Central memory CD4-positive, alpha-beta T cell (primary cell): ENCODE results near the gene CPT2.

Experiments
- DNase-seq: peaks from one replicate; pipeline ENCODE4 v3.0.0; 2022
- total RNA-seq, 3 experiments: gene quantifications; one replicate each; lab custom pipeline; 2026; lab: John Stamatoyannopoulos, UW

CPT2 gene
- 12.0 to 22.8 (median 21.6) reads per million in 3 experiments for total RNA-seq

GRCh38 chr1:53196485-53197290, at the start of gene CPT2:
TSS of gene CPT2 (plus strand) at chr1:53196824. CDS start at chr1:53196944, 120 bp downstream.
- DNase-seq: peak; percentile 91

- no peak for DNase-seq
Observed at GRCh38 chr1:53147174-53147573, 49.5 kb upstream of the CPT2 start.

- DNase-seq: no peak
Observed at GRCh38 chr1:53148123-53148522, 48.5 kb upstream of the CPT2 start.

- no peak for DNase-seq
Observed at GRCh38 chr1:53153752-53154151, 42.9 kb upstream of the CPT2 start.

- DNase-seq: no peak
Observed at GRCh38 chr1:53154859-53155438, 41.7 kb upstream of the CPT2 start.

- no peak for DNase-seq
Observed at GRCh38 chr1:53155534-53155933, 41.1 kb upstream of the CPT2 start.

DNA sequence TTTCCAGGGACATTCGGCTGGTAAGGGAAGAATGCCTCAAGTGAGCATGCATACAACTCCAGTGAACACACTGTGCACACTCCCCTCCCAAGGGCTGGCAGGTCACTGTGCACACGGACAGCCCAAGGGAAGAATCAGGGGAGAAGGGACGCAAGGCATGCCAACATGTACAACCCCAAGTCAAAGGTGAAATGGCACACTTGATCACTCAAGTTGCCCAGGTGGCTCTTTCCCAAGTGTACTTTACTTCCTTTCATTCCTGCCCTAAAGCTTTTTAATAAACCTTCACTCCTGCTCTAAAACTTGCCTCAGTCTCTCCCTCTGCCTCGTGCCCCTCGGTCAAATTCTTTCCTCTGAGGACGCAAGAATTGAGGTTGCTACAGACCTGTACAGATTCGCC, 40.7 kb upstream of the CPT2 start:
- DNase-seq: no peak

DNA sequence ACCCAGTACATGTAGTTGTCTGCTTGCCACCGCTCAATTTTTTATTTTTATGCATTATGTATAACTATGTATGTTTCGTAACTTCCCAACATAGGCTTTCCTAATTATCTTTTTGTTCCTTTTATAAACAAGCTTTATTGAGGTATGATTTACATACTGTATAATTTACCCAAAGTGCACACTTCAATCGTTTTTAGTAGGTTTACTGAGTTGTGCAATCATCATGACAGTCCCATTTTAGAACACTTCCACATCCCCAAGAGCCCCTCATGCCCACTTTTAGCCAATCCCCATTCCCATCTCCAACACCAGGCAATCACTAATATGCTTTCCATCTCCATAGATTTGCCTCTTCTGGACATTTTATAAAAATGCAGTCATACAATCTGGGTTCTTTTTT, 39.8 kb upstream of the CPT2 start:
- no peak for DNase-seq

GRCh38 chr1:53158900-53159299, 37.7 kb upstream of the CPT2 start:
- no peak for DNase-seq

GRCh38 chr1:53160924-53161378, 35.7 kb upstream of the CPT2 start:
- no peak for DNase-seq

GRCh38 chr1:53162621-53163020, 34.0 kb upstream of the CPT2 start:
- no peak for DNase-seq

- no peak for DNase-seq
Observed at GRCh38 chr1:53163291-53163768, 33.3 kb upstream of the CPT2 start.

DNA sequence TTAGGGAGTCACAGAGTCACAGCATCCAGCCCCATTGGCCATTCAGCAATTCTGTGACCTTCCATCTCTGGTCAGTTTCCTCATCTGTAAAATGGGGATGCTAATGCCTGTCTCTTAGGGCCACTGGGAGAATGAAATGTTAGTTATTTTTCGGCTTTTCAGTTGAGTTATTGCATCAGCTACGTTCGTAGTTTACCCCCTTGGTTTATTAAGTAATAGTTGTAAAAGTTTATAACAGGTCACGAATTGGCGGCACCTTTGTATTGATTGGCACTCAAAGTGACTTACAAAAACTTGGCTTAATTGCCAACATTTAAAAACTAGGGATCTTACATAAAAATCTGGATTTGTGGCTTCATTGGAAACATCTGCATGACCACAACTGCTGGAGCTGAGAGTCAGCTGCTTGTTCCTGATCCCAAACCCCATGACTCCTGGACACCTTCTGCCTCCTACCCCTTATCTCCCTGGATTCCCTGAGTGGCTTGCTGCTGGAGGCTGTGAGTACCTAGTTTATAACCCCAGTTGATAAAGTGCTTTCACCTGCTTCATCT, 31.1 kb upstream of the CPT2 start:
- no peak for DNase-seq

DNA sequence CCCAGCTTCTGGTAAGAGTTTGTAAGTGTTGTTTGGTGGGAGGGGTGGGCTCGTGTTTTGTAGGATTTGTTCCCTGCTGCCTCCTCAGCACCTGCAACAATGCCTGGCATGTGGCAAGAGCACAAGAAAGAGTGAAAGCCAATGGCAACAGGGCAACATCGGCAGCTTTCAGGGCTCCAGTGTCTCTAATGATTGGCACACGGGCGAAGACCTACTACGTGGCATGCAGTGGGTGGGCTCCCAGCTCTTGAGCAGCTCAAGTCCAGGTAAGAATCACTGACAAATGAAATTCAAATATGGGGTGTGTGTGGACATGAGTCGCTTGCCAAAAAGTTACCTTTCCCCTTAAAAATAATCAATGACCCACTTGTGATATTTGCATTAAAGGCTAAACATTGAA, 30.3 kb upstream of the CPT2 start:
- DNase-seq: no peak

DNA sequence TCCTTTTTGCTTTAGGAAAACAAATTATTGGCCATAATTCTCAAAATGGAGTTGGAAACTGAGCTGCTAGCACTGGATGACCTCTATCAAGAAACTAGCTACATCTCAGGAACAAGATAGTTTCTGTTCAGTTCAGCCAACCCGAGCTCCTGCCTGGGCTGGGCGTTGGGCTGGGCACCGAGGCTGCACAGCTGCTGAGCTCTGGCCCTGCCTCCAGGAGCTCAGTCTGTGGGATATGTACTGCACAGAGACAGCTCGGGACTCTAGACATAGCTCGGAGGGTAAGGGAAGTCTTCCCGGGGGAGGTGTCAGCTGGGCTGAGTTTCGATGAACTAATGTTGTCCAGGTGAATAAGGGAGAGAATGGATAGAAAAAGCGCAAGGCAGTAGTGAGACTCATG, 29.7 kb upstream of the CPT2 start:
- DNase-seq: no peak

DNA sequence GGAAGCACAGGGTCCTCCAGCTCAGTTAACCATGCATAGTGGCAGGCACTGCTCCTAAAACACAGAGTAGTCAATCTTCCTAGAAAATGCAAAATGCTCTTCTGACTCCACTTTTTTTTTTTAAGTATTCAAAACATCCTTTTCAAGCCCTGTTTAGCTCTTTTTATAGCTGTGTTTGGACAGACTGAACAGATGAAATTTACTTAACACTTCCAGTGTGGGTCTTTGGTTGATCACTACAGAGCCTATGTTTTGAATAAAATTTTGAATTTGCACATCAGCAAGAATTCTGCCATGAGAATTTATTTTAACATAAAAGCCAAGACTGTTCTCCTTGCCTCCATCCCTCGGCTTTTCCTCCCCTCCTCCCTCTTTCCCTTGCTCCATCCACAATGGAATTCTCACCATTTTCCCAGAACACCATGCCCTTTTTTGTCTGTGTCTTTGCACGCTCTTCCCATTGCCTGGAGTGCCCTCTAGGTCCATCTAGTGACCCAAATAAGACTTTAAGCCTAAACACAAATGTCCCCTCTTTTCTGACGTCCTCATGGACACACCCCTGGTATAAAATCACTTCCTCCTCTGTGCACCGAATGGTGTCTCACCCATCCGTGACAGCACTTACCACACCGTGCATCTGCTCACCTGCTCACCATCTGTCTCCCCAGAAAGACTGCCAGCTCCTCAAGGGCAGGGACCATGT, 24.0 kb upstream of the CPT2 start:
- DNase-seq: no peak

DNA sequence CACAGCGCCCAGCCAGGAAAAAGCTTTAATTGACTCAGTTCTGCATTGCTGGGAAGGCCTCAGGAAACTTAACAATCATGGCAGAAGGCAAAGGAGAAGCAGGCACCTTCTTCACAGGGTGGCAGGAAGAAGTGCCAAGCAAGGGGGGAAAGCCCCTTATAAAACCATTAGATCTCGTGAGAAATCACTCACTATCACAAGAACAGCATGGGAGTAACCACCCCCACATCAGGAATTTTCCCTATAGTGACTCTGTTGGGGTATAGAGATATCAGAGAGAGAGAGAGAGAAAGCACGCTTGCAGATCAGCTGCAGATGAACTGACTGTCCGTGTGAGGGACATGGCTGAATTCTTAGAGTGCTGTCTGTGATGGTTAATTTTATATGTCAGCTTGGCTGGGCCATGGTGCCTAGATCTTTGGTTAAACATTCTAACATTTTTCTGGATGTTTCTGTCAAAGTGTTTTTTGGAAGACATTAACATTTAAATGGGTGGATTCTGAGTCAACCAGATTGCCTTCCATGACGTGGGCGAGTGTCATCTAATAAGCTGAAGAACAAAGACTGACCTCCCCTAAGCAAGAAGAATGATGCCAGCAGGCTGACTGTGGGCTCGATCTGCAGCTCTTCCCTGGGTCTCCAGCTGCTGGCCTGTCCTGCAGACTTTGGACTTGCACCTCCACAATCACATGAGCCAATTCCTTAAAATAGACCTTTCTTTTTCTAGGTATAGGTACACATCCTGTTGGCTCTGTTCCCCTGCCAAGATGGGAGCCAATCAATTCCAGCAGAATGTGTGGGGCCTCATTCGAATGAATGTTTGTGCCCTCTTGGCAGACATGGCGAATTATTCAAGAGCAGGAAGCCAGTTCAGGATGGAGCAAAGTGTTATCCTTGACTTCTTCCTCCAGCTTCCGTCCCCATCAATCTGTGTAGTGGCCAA, 21.4 kb upstream of the CPT2 start:
- no peak for DNase-seq

DNA sequence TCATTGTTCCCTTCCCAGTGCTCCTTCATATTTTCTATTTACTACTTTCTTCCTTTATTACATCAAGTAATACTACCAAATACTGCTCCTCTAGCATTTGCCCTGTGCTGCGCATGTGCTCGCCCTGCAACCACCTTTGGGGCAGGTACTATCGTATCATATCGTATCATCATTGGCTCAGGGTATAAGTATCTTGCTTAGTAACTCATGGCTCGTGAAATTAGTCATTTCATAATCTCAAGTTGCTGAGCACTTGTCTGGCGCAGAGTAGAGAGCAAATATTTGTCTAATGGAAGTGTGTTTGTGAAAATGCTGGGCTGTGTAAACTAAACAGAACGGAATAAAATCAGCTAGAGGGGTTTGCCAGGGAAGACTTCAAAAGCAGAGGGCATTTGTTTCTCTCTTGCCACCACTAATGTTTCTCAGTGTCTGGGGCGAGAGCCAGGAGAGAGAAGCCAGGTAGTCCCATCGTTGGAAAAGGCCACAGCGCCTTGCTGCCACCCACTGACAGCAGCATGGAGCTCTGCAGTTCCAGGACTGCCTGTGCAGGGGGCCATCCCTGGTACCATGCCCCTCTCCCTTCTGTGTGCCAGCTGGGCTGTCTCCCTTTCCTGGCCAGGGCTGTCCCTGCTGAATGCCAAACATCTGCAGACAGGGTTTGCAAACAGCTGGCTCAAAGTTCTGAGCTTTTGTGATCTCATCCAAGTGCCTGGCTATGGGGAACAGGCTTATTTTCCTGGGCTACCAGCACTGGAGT, 20.0 kb upstream of the CPT2 start:
- DNase-seq: no peak

DNA sequence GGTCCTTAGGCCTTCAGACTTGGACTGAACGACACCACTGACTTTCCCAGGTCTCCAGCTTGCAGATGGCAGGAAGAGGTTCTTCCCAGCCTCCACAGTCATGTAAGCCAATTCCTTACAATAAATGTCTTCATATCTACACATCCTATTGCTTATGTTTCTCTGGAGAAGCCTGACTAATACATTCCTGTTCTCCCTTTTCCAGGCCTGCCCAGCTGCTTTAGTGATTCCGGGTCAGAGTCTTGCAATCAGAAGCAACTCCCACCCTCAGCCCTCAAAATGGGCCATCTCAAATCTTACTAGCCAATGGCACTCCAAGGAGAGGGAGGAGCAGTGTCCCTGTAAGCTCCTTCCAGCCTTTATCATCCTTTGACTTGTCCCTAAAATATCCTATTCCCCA, 16.4 kb upstream of the CPT2 start:
- no peak for DNase-seq

DNA sequence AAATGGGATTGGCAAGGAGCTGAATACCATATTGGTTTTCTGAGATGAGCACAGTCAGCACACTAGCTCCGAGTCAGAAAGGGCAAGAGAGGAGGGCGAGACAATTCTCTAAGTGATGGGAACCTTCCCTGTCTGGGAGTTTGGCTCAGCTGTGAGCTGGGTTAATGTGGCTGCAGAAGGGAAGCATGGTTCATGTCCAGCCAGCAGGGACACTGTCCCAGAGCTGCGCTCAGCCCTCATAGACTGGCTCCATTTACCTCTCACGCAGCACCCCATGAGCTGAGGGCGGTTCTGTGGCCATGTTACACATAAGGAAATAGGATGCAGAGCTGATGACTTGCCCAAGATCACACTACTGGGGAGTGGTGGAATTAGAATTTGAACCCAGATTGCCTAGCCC, 15.7 kb upstream of the CPT2 start:
- no peak for DNase-seq

DNA sequence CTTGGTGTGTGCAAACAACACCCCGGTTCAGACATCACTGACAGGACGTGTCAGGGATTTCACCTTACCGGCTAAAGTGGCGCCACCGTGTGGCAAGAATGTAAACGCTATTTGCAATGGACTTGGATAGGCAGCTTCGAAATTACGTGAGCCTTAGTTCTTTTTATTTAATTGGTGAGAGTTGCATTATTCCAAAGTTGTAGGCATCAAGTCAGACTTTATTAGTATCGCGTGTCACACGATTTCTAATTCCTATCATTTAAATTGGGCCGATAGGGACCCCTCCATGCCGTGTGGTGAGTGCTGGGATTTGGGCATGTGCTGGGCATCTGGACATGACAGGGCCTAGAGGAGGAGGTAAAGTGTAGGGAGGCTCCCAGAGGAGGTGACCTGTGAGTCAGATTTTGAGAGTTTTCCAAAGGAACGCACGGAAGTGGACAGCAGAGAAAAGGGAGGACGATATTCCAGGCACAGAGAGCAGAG, 14.5 kb upstream of the CPT2 start:
- peak; percentile 59 for DNase-seq
